ENCODE data around the gene FOXF1.
A peak's percentile ranks its signal among the peaks of the same experiment; 100 is the strongest.

FOXF1 gene

DNA sequence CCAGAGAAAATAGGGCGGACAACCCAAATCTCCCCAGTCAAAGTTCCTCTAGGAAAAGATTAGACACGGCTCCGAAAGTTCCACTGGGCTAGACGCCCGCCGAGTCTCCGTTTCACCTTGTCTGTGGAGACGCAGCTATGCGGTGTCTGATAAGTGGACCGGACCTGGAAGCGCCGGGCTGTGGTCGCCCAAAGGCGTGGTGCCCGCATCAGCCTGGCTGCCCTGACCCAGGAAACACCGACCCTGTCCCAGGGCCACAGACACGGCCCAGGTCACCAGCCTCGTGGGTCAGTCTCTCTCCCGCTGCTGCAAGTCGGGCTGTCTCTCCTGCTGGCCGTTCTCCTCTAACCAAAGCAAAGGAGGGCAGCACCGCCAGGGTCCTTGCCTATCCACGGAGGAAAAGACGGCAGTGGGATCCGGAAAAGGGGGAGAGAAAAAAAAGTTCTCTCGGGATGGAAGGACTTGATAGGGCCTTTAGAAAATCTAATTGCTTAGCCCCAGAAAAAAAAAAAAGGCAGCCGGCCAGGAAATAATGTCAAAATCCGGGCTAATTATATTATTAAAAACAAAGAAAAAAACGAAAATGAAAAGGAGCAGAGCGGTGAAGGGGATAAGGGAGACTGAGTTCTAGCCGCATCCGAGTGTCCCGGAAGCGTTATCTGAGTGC lies 13.9 kb upstream of the FOXF1 start:
- no peak for TF ChIP-seq CTCF (IDR thresholded peaks at IDR 0.05; ENCODE audit: low read depth, low read length)

DNA sequence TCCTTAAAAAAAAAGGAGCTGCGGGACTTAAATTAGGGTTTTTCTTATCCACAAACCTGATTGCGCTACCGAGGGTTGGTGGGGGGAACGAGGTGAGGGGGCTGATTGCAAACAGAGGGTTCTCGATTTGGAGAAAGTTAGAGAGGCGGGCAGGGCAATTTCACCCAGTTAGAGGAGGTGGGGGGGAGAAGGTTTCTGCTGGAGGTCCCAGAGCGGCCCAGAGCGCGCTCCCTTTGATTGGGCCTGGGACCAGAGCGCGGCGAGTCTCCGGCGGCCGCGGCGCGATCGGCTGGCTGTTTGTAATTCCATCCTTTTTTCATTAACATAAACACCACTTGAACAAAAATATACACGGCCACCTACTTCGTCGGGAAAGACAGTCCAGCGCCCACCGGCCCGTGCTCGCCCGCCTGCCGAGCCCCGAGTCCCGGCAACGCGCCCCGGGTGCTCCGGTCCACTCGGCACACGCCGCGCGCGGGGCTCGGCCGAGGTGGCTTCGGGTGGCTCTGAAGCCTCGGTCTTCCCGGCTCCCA lies 13.3 kb upstream of the FOXF1 start:
- no peak for TF ChIP-seq CTCF (IDR thresholded peaks at IDR 0.05; ENCODE audit: low read depth, low read length)

More for the DNA sequence above, 13.9 kb upstream of the FOXF1 start:
- H3K4me3 ChIP-seq (ENCODE audit: low read depth, low read length) = peak overlapping the region; percentile 51

DNA sequence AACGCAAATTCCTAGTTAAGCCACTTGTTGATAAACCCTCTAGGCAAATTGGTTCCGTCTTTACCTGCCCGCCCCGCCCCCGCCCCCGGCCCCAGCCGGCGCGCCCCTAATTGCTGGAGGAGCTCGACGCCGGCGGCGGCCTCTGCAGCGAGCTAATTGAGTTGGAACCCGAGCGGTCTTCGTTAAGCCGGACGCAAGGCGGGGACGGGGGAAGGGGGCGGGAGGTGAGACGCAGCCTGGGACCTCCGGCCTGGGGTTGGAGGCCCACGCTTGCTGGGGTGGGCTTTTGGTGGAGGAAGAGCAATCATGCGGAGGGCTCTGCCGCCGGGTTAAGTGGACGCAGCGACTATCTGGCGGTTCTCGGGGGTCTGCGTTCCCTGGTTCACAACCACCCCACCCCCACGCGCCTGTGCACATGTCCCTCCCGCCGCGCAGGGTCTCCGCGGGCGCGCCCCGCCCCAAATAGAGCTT lies 12.7 kb upstream of the FOXF1 start:
- H3K4me3 ChIP-seq (ENCODE audit: low read depth, low read length) = peak overlapping the region; percentile 51
- TF ChIP-seq CTCF (IDR thresholded peaks at IDR 0.05; ENCODE audit: low read depth, low read length) = no peak

More for the DNA sequence above, 13.3 kb upstream of the FOXF1 start:
- H3K4me3 ChIP-seq (ENCODE audit: low read depth, low read length) = peak overlapping the region; percentile 51

DNA sequence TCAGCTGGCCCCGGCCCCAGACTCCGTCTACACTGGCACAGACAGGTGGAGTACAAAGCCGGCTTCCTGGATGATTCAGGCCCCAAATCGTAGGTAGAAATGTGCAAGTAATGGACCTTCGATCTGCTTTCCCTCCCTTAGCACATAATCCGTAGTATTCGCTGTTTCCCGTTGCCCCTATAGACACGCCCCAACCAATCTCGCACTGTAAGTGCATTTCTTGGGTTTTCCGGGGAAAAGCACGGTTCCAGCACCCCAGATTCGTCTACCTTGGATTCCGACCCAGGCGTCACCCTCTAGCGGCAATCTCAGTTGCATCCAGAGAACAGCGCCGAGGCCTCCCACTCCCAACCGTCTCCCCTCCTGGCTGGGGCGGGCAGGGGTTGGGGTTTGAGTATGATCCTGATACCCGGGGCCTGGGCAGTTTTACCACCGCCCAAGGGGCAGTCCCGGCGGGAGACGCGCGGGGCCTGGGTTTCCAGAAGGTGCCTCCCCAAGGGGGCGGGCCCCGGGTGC lies 12.1 kb upstream of the FOXF1 start:
- TF ChIP-seq CTCF (IDR thresholded peaks at IDR 0.05; ENCODE audit: low read depth, low read length) = no peak
- H3K4me3 ChIP-seq (ENCODE audit: low read depth, low read length) = peak overlapping the region; percentile 51

GRCh38 chr16:86498671-86499439 lies 11.5 kb upstream of the FOXF1 start:
- no peak for TF ChIP-seq CTCF (IDR thresholded peaks at IDR 0.05; ENCODE audit: low read depth, low read length)
- H3K4me3 ChIP-seq (ENCODE audit: low read depth, low read length) = peak overlapping the region; percentile 51

DNA sequence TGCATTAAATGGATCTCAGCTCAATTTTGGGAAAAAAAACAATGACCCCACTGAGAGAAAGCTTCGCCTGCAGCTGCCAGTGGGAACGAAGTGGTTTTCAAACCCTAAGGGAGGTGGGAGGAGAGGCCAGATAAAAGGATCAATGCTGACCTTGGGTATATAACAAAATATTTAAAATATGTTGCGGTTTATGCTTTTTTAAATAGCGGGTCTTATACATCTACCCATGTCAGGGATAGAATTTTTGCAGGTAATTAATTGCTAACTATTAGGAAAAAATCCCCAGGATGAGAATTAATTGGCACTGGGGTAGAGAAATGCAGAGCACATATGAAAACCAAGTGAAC lies 10.9 kb upstream of the FOXF1 start:
- peak overlapping the region; percentile 51 for H3K4me3 ChIP-seq (ENCODE audit: low read depth, low read length)

More for the DNA sequence above, 10.9 kb upstream of the FOXF1 start:
- no peak for TF ChIP-seq CTCF (IDR thresholded peaks at IDR 0.05; ENCODE audit: low read depth, low read length)
